Stimulated activated CD8-positive, alpha-beta memory T cell treated with anti-CD3 and anti-CD28 coated beads, Interleukin-12 subunit alpha, Interleukin-12 subunit beta, amount 100 ng/mL, for 24 hours (primary cell): ENCODE data around the gene COL5A3.

ENCODE experiments used
- DNase-seq: peaks from one replicate; pipeline ENCODE4 v3.0.0-alpha.2; 2020; ENCODE audit errors: extremely low read depth

The COL5A3 gene

DNA sequence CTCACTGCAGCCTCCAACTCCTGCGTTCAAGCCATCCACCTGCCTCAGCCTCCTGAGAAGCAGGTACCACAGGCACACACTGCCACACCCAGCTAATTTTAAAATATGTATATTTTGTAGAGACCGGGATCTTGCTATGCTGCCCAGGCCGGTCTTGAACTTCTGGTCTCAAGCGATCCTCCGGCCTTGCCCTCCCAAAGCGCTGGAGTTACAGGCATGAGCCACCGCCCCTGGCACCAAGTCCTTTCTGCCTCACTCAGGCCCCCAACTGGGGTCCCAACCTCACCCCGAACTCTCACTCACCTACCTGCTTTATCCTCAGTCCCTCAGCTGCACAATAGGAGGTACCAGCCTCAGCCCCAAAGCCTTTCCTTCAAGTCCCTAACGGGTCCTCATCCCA is 635 bp upstream of the COL5A3 start:
- no peak for DNase-seq

DNA sequence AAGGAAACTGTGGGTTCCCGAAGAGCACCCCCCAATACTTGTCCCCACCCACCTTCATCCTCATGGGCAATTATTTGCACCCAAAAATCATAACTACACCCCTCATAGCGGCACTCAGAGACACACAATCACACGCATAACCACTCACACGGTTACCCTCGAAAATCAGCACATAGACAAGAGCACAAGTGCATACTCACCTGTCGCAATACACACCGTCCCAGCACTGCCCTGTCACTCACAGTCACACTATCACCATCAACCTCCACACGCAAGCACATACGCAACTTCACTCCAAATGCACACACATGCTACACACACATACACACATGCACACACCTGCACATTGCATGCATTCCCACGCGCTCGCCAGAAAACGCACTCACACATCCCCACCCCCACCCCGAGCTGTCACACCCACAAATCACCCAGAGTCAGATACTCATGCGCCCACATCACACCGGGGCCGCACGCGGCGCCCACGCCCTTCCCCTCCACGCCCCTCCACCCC is 535 bp downstream of the COL5A3 start:
- DNase-seq, result no peak

DNA sequence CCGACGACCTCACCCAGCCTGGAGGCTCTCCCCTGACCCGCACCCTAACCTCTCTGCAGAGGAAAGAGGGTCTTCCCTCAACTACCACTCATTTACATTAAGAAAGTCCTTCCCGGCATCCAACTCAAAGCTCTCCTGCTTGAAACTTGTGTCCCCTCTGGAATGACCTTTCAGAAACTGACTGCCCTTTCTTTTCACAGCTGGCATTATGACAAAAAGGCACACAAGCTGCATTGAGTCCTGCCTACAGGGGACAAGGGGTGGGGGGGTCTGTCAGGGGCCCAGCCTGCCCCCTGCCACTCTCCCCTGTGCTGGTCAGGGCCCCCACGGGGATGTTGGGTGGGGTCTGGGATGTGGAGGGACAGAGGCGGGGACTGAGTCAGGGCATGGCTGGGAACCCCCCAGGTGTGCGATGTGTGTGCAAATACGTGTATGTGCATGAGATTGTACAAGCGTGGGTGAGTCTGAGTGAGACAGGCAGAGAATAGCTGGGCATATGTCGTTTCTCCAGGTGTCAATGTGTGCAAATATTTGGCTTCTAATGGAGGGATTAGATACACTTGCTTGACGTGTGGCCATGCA is 2.0 kb downstream of the COL5A3 start:
- no peak for DNase-seq

DNA sequence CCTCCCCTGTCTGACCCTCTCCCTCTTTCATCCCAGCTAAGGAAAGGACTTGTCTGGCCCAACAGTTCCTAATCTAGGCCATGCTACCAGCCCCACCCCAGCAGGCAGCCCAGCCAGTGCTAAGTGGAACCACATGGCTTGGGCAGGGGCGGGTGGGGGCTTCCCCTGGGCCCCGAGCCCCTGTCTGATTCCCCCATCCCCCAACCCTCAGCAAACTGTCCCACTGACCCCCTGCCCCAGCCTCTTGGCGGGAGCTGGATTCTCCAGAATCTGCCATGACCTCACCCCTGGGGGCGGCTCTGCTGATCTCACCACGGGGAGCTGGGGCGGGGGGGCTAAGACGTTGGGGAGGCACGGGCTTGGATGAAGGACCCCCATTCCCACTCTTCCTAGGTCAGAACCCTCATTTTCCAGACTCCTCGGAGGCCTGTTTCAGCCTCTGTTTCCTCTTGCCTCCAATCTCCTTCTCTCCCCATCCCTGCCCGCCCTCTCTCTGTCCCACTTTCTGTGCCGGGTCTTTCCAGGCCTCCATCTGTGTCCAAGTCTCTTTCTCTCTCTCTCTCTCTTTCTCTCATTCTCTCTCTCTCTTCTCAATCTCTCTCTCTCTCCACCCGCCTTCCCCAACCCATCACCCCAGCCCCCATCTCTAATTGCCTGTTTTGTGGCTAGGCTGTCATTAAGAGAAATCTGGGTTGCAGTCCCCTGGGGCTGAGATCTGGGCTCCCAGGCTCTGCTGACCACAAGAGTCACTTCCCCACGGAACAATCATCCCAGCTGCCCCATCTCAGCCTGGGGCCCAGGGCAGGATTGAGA is 2.7 kb downstream of the COL5A3 start:
- no peak for DNase-seq

DNA sequence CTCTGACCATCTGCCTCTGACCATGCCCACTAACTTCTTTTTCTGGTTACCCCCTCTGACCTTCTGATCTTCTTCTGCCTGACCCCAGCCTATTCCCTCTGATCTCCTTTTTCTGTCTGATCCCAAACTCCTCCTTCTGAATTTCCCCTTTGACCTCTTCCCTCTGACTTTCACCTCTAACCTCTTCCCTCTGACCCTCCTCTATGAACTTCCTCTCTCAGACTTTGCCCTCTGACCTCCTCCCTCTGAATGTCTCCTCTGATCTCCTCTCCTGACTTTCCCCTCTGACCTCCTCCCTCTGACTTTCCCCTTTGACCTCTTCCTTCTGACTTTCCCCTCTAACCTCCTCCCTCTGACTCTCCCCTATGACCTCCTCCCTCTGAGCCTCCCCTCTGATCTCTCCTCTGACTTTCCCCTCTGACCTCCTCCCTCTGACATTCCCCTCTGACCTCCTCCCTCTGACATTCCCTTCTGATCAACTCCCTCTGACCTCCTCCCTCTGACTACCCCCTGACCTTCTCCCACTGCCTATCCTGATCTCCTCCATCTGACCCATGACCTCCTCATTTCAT is 3.5 kb downstream of the COL5A3 start:
- DNase-seq, result no peak

DNA sequence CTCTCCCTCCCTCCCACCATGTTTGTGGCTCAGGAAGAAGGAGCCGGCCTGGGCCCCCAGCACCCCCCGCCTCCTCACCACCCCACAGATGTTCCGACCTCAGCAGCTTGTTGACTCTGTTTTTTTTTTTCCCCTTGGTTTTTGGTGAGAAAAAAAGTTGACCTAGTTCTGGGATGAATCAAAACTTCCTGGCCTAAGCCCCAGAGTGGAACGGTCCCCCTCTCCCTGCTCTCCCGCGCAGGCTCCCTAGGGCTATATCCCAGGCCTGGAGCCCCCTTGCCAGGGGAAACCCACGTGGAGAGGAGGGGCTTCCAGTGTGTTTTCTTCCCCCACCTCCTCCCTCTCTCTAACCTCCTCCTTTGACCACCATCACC is 4.0 kb downstream of the COL5A3 start:
- DNase-seq, result no peak

DNA sequence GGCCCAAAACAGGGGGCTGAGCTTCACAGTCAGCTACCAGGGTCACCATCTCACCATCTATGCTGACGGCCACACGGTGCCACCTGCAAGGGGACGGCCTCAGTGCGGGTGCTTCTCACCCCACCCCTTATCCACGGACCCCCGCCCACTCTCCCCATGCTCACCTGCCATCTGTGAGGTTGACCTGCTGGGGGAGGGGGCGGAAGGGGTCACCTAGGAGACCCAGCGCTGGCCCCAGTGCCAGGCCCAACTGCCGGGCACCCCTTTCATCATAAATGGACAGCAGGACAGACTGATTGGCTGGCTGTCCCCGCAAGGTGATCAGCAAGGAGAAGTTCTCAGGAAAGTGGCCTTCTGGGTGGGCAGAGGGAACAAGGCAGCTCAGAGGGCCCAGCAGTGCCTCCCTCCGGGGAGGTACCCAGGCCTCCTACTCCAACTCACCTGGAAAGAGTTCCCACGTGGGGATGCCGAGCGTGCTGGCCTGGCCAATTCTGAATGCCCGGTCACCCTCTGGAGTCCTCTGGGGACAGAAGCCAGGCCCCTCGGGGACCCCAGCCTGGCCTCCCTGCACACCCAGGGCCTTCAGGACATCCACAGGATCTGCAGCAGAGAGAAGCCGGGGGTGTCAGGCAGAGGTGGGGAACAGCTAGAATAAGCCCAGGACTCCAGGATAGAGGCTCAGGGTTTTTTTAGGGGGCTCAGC is 4.5 kb downstream of the COL5A3 start:
- DNase-seq, result no peak

DNA sequence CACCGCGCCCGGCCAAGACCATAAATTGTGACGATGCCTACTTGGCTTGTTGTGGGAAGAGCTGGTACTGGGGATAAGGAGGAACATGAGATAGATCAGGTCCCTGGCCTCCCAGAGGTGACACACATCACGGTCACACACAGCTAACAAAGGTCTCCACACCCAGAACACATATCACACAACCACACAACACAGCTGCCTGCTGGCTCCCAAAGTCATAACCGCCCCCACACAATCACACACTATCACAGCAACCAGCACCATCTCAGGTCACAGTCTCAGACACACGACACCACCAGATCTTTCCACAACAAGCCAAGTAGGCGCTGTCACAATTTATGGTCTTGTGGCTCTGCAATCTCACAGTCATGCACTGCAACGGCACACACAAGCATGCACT is 5.7 kb downstream of the COL5A3 start:
- no peak for DNase-seq

DNA sequence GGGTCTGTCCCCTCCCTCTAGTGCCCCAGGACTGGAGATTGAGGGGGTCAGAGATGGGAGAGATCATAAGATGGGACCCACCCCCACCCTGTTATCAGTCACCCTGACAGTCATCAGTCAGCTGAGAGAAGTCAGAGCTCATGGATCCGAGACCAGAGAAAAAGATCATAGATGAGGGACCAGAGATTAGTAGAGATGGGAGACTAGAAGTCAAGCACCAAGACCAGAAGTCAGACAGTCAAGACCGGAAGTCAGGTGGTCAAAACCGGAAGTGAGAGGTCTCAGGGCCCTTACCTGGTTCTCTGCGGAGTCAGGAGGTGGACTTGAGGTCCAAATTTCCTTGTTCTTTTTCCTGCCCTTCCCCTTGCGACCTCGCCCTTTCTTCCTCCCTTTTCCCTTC is 7.0 kb downstream of the COL5A3 start:
- DNase-seq, result no peak

DNA sequence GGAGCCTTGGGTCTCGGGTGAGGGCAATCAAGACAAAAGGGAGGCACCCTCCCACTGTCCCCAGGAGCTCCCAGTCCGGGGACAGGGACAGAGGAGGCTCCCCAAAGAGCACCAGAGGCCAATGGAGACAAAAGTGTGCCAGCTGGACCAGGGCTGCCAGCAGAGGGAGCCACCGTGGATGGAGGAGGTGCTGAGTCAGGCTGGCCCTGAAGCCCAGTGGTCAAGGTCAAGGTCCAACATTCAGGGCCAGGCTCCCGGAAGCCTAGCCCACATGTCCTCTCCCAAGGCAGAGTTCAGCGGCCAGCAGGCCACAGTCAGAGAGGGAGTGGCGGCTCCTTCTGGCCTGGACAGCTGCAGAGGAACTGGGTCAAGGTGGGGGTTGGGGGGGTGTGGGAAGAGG is 8.4 kb downstream of the COL5A3 start:
- no peak for DNase-seq

DNA sequence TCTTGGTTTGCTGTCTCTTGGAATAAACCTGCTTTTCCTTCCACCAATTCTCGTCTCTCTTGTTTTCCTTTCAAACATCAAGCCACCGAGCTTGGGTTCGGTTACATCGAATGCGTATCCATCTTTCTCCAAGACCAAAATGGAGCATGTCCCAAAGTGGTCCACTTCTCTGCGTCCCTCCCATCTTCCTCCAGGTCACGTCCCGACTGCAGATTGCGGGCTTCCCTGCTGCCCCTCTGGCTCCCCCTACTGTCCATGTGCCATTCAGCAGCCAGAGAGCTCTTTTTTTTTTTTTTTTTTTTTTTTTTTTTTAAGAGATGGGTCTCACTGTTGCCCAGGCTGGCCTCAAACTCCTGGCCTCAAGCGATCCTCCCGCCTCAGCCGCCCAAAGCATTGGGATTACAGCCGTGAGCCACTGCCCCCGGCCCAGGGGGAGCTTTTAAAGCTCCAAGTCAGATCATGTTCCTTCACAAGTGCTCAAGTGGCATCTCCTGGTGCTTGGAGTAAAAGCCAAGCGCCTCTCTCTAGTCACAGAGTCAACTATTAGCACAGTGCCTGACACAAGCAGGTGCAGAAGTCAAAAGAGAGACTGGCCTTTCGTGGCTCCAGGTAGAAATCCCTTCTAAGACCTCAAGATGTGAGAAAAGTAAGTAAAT is 10.0 kb downstream of the COL5A3 start:
- peak; percentile 32 for DNase-seq

DNA sequence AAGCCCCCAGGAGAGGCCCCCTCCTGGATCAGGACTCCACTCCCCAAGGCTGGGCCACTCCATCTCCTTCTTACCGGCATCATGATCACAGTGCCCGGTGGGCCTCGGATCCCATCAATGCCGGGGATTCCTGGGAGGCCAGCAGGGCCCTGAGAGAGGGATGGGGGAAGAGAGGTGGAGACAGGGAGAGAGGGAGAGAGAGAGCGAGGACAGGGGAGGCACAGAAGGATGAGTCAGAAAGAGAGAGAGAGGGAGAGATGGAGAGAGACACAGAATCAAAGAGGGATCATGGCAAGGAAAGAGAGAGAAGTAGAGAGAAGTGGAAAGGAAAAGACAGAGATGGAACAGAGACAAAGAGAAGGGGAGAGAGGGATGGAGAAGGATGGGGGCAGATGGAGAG is 13.8 kb downstream of the COL5A3 start:
- no peak for DNase-seq

DNA sequence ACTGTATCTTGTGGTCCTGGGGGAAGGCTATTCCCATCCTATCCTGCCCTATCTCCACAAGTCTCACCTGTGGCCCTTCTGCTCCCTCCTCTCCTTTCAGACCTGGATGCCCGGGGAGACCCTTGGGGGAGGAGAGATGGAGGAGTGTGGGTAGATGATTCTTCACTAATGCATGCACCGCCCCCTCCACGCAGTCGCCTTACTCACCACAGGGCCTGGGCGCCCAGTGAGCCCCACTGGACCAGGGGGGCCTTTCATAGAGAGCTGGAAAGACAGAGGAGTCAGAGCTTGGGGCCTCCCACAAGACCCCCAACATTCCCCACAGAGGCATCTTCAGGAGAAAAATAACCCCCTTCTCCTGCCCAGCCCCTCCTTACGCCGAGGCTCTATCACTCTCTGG is 14.3 kb downstream of the COL5A3 start:
- no peak for DNase-seq

DNA sequence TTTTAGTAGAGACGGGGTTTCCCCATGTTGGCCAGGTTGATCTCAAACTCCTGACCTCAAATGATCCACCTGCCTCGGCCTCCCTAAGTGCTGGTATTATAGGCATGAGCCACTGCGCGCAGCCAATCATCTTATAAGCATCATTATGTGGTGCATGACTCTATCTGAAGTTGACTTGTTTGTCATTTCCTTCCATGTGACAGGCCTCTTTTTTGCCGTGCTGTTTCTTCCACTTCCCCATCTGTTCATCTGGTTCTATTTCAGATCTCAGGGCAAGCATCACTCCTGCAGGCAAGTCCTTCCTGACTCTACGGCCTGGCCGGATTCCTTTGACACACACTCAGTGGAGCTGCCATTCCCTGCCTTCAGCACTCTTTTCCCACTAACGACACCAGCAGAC is 15.2 kb downstream of the COL5A3 start:
- DNase-seq, result no peak

DNA sequence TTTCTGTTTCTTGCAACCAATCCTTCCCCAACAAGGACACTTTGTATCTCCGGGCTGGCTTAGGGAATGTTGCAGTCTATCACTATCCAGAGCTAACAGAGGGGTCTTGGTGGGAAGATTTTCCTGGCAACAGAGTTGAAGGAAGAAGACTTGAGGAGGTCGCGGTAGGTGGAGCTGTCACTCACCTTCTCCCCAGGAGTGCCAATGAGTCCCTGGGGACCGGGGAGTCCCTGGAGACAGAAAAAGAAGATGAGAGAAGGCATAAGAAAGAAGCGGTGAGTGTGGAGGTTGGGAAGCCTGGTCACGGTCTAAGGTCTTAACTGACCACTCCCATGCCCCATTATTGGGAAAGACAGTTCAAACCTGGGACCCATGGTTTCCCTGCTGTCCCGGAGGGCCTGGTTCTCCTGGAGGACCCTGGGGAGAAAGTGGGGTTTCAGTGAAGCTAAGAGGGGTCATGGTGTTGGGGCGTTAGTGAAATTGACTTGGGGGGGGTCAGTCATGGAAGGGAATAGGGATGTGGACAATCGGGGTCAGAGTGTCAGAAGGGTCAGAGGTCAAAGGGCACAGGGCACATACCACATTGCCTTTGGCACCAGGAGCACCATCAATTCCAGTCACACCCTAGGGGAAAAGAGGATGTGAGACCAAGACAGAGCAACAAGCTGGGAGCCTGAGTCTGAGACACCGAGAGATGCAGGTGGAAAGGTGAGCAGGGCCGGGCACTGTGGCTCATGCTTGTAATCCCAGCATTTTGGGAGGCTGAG is 18.7 kb downstream of the COL5A3 start:
- DNase-seq, result no peak

DNA sequence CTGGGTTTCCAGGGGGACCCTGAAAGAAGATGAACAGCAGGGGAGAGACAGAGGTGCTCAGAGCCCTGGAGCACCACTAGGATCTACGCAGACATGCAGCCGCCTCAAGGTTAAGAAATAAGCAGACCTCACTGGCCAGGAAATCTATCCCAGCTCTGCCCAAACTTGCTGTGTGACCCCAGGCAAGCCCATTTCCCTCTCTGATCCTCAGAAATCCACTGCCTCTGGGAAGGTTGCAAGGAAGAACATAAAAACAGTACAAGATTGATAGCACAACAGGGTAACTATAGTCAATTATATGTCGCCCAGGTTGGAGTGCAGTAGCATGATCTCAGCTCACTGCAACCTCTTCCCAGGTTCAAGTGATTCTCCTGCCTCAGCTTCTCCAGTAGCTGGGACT is 20.8 kb downstream of the COL5A3 start:
- no peak for DNase-seq

DNA sequence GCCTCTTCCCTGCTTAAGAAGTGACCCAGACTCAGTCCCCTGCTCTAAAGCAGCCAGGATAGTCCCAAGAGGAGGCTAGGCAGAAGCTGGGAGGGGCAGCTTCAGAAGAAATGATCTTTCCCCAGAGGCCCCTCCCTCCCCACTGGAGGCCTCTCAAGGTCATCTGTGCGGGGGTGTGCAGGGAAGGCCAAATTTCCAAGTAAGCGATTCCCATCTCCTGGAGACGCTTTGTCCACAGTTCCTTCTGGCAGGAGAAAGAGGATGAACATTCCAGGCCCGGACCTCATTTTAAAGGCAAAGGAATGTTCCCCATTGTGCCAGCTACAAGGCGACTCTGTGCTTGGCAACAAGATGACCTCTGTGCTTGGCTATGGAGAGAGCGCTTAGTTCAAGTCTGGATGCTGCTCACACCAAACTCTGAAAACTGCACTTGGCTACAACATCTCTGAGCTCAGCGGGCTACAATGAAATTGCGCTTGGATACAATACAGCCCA is 23.5 kb downstream of the COL5A3 start:
- no peak for DNase-seq

DNA sequence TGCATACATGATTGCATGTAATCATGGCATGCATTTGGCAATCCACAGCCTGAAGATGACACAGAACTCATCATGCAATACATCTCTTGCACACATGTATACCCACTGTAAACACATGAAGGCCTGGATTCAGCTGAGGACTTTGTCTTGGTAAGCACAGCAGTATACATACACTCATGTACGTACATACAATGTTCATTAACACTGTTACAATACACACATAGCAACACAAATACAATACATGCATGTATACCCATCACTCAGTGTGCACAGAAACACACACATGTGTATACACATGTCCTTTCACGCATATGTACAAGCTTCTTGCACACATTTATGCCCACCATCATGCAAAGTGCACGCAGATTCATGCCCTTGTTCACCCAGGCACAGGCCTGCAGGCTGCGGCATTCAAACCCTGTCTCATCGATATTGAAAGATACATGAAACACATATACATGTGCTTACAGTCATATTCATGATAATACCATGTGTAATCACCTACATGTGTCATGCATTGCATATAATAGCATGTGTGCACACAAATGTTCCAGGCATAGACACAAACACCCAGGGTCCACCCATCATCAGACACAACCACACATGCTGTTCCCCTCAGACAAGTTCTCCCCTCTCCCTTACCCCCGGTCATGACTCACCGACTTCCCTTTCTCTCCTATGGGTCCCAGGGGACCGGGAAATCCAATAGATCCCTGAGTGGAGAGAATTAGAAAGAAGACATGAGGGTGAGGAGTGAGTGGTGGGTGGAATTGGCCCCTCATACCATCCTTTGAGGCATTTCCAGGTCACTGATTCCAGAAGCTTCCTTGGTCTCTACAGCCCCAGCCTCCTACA is 28.7 kb downstream of the COL5A3 start:
- DNase-seq, result no peak

DNA sequence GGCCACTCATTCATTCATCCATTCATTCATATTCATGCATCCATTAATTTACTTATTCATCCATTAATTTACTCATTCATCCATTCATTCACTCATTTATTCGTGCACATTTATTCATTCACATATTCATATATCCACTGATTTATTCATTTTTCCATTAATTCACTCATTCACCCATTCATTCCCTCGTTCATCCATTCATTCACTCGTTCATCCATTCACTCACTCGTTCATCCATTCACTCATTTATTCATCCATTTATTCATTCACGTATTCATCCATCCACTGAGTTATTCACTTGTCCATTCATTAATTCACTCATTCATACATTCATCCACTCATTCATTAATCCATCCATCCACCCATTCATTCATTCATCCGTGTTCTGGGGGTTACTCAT is 38.2 kb downstream of the COL5A3 start:
- DNase-seq, result no peak
